ENCODE results near the gene CHCHD3.
"Not testable (repeated sequence)": the region's sequence is repeated elsewhere in the genome, so short reads cannot be mapped to it uniquely, and the experiment has no call there.

CHCHD3 gene

GRCh38 chr7:132947011-132947410 lies 134.9 kb downstream of the CHCHD3 start:
- DNase-seq (ENCODE audit: low read depth), result no peak

GRCh38 chr7:132944774-132945173 lies 137.1 kb downstream of the CHCHD3 start:
- no peak for DNase-seq (ENCODE audit: low read depth)

- DNase-seq (ENCODE audit: low read depth), result no peak
These were observed 138.2 kb downstream of the CHCHD3 start for GRCh38 chr7:132943645-132944044.

- DNase-seq (ENCODE audit: low read depth), result no peak
These were observed 139.2 kb downstream of the CHCHD3 start for GRCh38 chr7:132942701-132943100.

GRCh38 chr7:132941905-132942304 lies 140.0 kb downstream of the CHCHD3 start:
- DNase-seq (ENCODE audit: low read depth), result no peak

GRCh38 chr7:132941428-132941827 lies 140.5 kb downstream of the CHCHD3 start:
- DNase-seq (ENCODE audit: low read depth), result no peak

- no peak for DNase-seq (ENCODE audit: low read depth)
These were observed 141.8 kb downstream of the CHCHD3 start for GRCh38 chr7:132940084-132940483.

- no peak for DNase-seq (ENCODE audit: low read depth)
These were observed 142.4 kb downstream of the CHCHD3 start for GRCh38 chr7:132939495-132939894.

- no peak for DNase-seq (ENCODE audit: low read depth)
These were observed 144.6 kb downstream of the CHCHD3 start for GRCh38 chr7:132937286-132937685.

- no peak for DNase-seq (ENCODE audit: low read depth)
These were observed 146.3 kb downstream of the CHCHD3 start for GRCh38 chr7:132935608-132936007.

- DNase-seq (ENCODE audit: low read depth), result no peak
These were observed 147.9 kb downstream of the CHCHD3 start for GRCh38 chr7:132934017-132934416.

GRCh38 chr7:132933072-132933458 lies 148.8 kb downstream of the CHCHD3 start:
- DNase-seq (ENCODE audit: low read depth), result peak; percentile 41

- DNase-seq (ENCODE audit: low read depth), result no peak
These were observed 149.4 kb downstream of the CHCHD3 start for GRCh38 chr7:132932296-132933071.

GRCh38 chr7:132930881-132931280 lies 151.0 kb downstream of the CHCHD3 start:
- peak; percentile 2 for DNase-seq (ENCODE audit: low read depth)

- DNase-seq (ENCODE audit: low read depth), result not testable (repeated sequence)
These were observed 151.9 kb downstream of the CHCHD3 start for GRCh38 chr7:132929944-132930343.

- no peak for DNase-seq (ENCODE audit: low read depth)
These were observed 162.1 kb downstream of the CHCHD3 start for GRCh38 chr7:132919771-132920170.

- no peak for DNase-seq (ENCODE audit: low read depth)
These were observed 166.2 kb downstream of the CHCHD3 start for GRCh38 chr7:132915647-132916046.

- no peak for DNase-seq (ENCODE audit: low read depth)
These were observed 171.2 kb downstream of the CHCHD3 start for GRCh38 chr7:132910657-132911056.

GRCh38 chr7:132907380-132907940 lies 174.4 kb downstream of the CHCHD3 start:
- DNase-seq (ENCODE audit: low read depth), result no peak

- DNase-seq (ENCODE audit: low read depth), result no peak
These were observed 175.6 kb downstream of the CHCHD3 start for GRCh38 chr7:132906193-132906835.

GRCh38 chr7:132905136-132905535 lies 176.8 kb downstream of the CHCHD3 start:
- DNase-seq (ENCODE audit: low read depth), result not testable (repeated sequence)

GRCh38 chr7:132904209-132904608 lies 177.7 kb downstream of the CHCHD3 start:
- DNase-seq (ENCODE audit: low read depth), result no peak

- not testable (repeated sequence) for DNase-seq (ENCODE audit: low read depth)
These were observed 179.6 kb downstream of the CHCHD3 start for GRCh38 chr7:132902294-132902693.
